ENCODE results near the gene DTNB. TPM values are rescaled to one million over a fixed set of nuclear protein-coding genes. Genes with fewer than 3 reads are reported as not detected.

The DTNB gene
- total and polyA plus RNA-seq, 10 of the 15 experiments (the other 5 are each of a cell fraction or from before 2014, with no cell fraction given), result 4.5 to 30.6 (median 11.9) TPM

- TF ChIP-seq RELB (IDR thresholded peaks at IDR 0.05; ENCODE audit: low read depth) (peak; percentile 80; the same call in 1 of the 2 replicates), NFIC (IDR thresholded peaks at IDR 0.05; ENCODE audit: low read depth, low read length) (peak; percentile 77; the same call in 1 of the 2 replicates), CREM (IDR thresholded peaks at IDR 0.05; ENCODE audit: low read depth) (peak; percentile 29; the same call in 1 of the 2 replicates), IKZF1 (conservative IDR thresholded peaks at IDR 0.05) (peak; percentile 68), MLLT1 (IDR thresholded peaks at IDR 0.05) (0 out of 2 replicates have a peak, but pooled peaks have one; percentile 28), EP300 (IDR thresholded peaks at IDR 0.05; ENCODE audit: borderline replicate concordance in 1 of 2, control insufficient read depth in 1 of 2, low read depth in 2 of 2, low read length in 2 of 2) (peak; percentile 12; a peak in 1 of 4 replicates), MTA2 (IDR thresholded peaks at IDR 0.05; ENCODE audit: low read depth) (peak; percentile 81; the same call in 1 of the 2 replicates), KDM1A (IDR thresholded peaks at IDR 0.05; ENCODE audit: borderline replicate concordance) (0 out of 2 replicates have a peak, but pooled peaks have one; percentile 15), IKZF2 (IDR thresholded peaks at IDR 0.05) (peak; percentile 48 to 79; a peak in 2 of 4 replicates)
These were observed 71.6 kb downstream of the DTNB start (continued) for GRCh38 chr2:25601711-25602332.

Measured in GM12878 (cell line).